ENCODE results near the gene VIP. TPM values are rescaled to one million over a fixed set of nuclear protein-coding genes. Genes with fewer than 3 reads are reported as not detected.

Gene VIP
- total RNA-seq, 1 donor, result not detected

GRCh38 chr6:152749336-152749735, 1.3 kb upstream of the VIP start:
- H3K4me3 ChIP-seq (ENCODE audit: insufficient read depth, low read length), result no peak overlapping the region
- no peaks in the 10 kb centered on the region for H4K20me1 ChIP-seq (ENCODE audit: insufficient read depth, low read length)
- no peak overlapping the region for H3K27ac ChIP-seq (ENCODE audit: low read depth, low read length)
- H3K9me3 ChIP-seq (ENCODE audit: low read depth, low read length), result no peaks in the 10 kb centered on the region
- H3K27me3 ChIP-seq (ENCODE audit: insufficient read depth, low read length), result no peaks in the 10 kb centered on the region
- no peak overlapping the region for H3K4me2 ChIP-seq (ENCODE audit: insufficient read depth, low read length)
- H3K36me3 ChIP-seq (ENCODE audit: insufficient read depth, low read length), result no peaks in the 10 kb centered on the region
- DNase-seq (ENCODE audit: insufficient read length, low spot score, missing footprints), result no peak
- no peak overlapping the region for H2AFZ ChIP-seq (ENCODE audit: low read length)
- no peaks in the 10 kb centered on the region for H3K4me1 ChIP-seq (ENCODE audit: insufficient read depth, low read length)
- no peak for TF ChIP-seq CTCF (IDR thresholded peaks at IDR 0.05; ENCODE audit: extremely low read depth, low read depth, low read length)
- no peaks in the 10 kb centered on the region for H3K79me2 ChIP-seq (ENCODE audit: insufficient read depth, low read length)

- no peaks in the 10 kb centered on the region for H3K9me3 ChIP-seq (ENCODE audit: low read depth, low read length)
- no peak overlapping the region for H3K27ac ChIP-seq (ENCODE audit: low read depth, low read length)
- H3K4me3 ChIP-seq (ENCODE audit: insufficient read depth, low read length), result no peak overlapping the region
- no peaks in the 10 kb centered on the region for H3K36me3 ChIP-seq (ENCODE audit: insufficient read depth, low read length)
- no peaks in the 10 kb centered on the region for H3K4me1 ChIP-seq (ENCODE audit: insufficient read depth, low read length)
- no peak for DNase-seq (ENCODE audit: insufficient read length, low spot score, missing footprints)
- TF ChIP-seq CTCF (IDR thresholded peaks at IDR 0.05; ENCODE audit: extremely low read depth, low read depth, low read length), result no peak
- no peaks in the 10 kb centered on the region for H3K27me3 ChIP-seq (ENCODE audit: insufficient read depth, low read length)
- no peak overlapping the region for H2AFZ ChIP-seq (ENCODE audit: low read length)
- H3K79me2 ChIP-seq (ENCODE audit: insufficient read depth, low read length), result no peaks in the 10 kb centered on the region
- H4K20me1 ChIP-seq (ENCODE audit: insufficient read depth, low read length), result no peaks in the 10 kb centered on the region
- H3K4me2 ChIP-seq (ENCODE audit: insufficient read depth, low read length), result no peak overlapping the region
These were observed 14.7 kb downstream of the VIP start for GRCh38 chr6:152765331-152765730.

GRCh38 chr6:152769159-152769558, 18.6 kb downstream of the VIP start:
- H3K27ac ChIP-seq (ENCODE audit: low read depth, low read length), result no peak overlapping the region
- no peak for DNase-seq (ENCODE audit: insufficient read length, low spot score, missing footprints)
- H3K4me2 ChIP-seq (ENCODE audit: insufficient read depth, low read length), result no peak overlapping the region
- no peaks in the 10 kb centered on the region for H3K27me3 ChIP-seq (ENCODE audit: insufficient read depth, low read length)
- H3K9me3 ChIP-seq (ENCODE audit: low read depth, low read length), result no peaks in the 10 kb centered on the region
- H3K36me3 ChIP-seq (ENCODE audit: insufficient read depth, low read length), result no peaks in the 10 kb centered on the region
- H4K20me1 ChIP-seq (ENCODE audit: insufficient read depth, low read length), result no peaks in the 10 kb centered on the region
- no peak overlapping the region for H2AFZ ChIP-seq (ENCODE audit: low read length)
- H3K4me1 ChIP-seq (ENCODE audit: insufficient read depth, low read length), result no peaks in the 10 kb centered on the region
- H3K79me2 ChIP-seq (ENCODE audit: insufficient read depth, low read length), result no peaks in the 10 kb centered on the region
- no peak overlapping the region for H3K4me3 ChIP-seq (ENCODE audit: insufficient read depth, low read length)
- TF ChIP-seq CTCF (IDR thresholded peaks at IDR 0.05; ENCODE audit: extremely low read depth, low read depth, low read length), result no peak

GRCh38 chr6:152769993-152770392, 19.4 kb downstream of the VIP start:
- Histone ChIP-seq H3K4me2 (ENCODE audit: insufficient read depth, low read length) (no peak overlapping the region), H4K20me1 (ENCODE audit: insufficient read depth, low read length) (no peaks in the 10 kb centered on the region), H3K4me1 (ENCODE audit: insufficient read depth, low read length) (no peaks in the 10 kb centered on the region), H3K27me3 (ENCODE audit: insufficient read depth, low read length) (no peaks in the 10 kb centered on the region), H3K9me3 (ENCODE audit: low read depth, low read length) (no peaks in the 10 kb centered on the region), H3K36me3 (ENCODE audit: insufficient read depth, low read length) (no peaks in the 10 kb centered on the region), H3K27ac (ENCODE audit: low read depth, low read length) (no peak overlapping the region), H2AFZ (ENCODE audit: low read length) (no peak overlapping the region), H3K79me2 (ENCODE audit: insufficient read depth, low read length) (no peaks in the 10 kb centered on the region), H3K4me3 (ENCODE audit: insufficient read depth, low read length) (no peak overlapping the region)
- DNase-seq (ENCODE audit: insufficient read length, low spot score, missing footprints), result no peak
- no peak for TF ChIP-seq CTCF (IDR thresholded peaks at IDR 0.05; ENCODE audit: extremely low read depth, low read depth, low read length)
